Measurements from ENCODE around the gene LRP5. TPM values are rescaled to one million over a fixed set of nuclear protein-coding genes. Genes with fewer than 3 reads are reported as not detected.

The LRP5 gene
- total RNA-seq, 4 donors from 2014 or later: 45.8 to 75.5 (median 54.3) TPM

DNA sequence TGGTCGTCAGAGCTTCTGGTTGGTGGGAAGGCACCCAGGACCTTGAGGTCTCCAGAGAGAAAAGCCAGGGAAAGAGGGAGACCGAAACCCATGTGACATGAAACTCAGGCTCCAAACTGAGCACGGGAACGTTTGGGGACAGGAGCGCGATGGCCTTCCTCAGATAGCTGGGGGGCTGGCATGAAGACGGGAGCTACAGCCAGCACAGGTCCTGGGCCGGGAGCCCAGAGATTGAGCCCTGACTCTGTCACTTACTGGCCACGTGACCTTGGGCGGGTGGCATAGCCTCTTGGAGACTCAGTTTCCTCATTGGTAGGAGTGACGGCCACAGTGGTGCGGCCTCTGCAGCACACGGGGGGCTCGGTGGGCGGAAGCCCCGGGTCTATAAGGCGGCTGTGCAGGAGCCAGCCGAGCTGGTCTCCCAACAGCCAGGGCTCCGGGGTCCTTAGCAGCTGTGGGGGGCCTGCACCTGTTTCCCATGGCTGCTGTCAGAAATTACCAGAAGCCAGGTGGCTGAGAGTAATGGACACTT, 111.8 kb downstream of the LRP5 start:
- TF ChIP-seq, protein P1, sequence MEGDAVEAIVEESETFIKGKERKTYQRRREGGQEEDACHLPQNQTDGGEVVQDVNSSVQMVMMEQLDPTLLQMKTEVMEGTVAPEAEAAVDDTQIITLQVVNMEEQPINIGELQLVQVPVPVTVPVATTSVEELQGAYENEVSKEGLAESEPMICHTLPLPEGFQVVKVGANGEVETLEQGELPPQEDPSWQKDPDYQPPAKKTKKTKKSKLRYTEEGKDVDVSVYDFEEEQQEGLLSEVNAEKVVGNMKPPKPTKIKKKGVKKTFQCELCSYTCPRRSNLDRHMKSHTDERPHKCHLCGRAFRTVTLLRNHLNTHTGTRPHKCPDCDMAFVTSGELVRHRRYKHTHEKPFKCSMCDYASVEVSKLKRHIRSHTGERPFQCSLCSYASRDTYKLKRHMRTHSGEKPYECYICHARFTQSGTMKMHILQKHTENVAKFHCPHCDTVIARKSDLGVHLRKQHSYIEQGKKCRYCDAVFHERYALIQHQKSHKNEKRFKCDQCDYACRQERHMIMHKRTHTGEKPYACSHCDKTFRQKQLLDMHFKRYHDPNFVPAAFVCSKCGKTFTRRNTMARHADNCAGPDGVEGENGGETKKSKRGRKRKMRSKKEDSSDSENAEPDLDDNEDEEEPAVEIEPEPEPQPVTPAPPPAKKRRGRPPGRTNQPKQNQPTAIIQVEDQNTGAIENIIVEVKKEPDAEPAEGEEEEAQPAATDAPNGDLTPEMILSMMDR (IDR thresholded peaks at IDR 0.05): no peak
- no peak for TF ChIP-seq POLR2A (IDR thresholded peaks at IDR 0.05)
- Histone ChIP-seq H3K36me3 (peaks cover 32 to 42% of the 10 kb centered on the region in 2 donors), H3K4me3 (replicated peaks in 1 of 3) (no peak overlapping the region), H3K27ac (no peak overlapping the region), H3K4me1 (no peaks in the 10 kb centered on the region), H3K27me3 (no peaks in the 10 kb centered on the region), H3K9me3 (no peaks in the 10 kb centered on the region)
- DNase-seq: no peak
- intact Hi-C loops (cut with DNase I): no loop called here
- WGBS, 2 donors: 91 to 96% methylated on average over 12 to 17 of the region's 19 CpGs

DNA sequence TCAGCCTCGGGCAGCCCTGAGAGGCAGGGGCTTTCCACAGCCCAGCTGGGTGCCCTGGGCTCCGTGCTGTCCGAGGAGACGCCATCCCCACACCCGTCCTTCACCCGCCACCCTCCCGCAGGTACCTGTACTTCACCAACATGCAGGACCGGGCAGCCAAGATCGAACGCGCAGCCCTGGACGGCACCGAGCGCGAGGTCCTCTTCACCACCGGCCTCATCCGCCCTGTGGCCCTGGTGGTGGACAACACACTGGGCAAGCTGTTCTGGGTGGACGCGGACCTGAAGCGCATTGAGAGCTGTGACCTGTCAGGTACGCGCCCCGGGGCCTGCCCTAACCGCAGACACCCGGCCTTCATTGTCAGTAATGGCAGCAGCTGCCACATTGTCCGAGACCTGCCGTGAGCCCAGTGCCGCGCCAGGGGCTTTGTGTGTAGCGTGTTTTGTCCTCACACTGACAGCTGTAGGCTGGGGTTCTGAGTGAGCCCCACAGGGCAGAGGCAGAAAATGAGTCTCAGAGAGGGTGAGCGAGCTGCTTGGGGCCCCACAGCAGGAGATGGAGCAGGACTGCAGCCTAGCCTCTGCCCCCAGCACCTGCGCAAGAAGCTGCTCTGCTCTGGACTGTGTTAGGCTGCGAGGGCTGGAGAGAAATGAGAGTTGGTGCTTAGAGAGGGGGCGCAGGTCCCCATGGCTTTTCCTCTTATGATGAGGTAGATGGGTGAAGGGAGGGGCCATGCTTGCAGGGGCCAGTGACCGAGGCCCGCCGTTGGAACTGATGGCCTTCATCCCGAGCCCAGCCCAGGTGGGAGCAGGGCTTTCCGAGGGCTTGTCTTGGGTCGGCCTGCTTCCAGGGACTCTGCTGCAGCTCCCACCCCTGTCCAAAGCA, 112.8 kb downstream of the LRP5 start:
- Histone ChIP-seq H3K36me3 (peaks cover 42 to 48% of the 10 kb centered on the region in 2 donors), H3K4me3 (replicated peaks in 1 of 3) (no peak overlapping the region), H3K27ac (no peak overlapping the region), H3K27me3 (no peaks in the 10 kb centered on the region), H3K4me1 (no peaks in the 10 kb centered on the region), H3K9me3 (no peaks in the 10 kb centered on the region)
- no peak for TF ChIP-seq POLR2A (IDR thresholded peaks at IDR 0.05)
- TF ChIP-seq, protein P1 (IDR thresholded peaks at IDR 0.05): no peak
- DNase-seq: no peak
- 94 to 95% methylated on average over 27 to 37 of the region's 40 CpGs for WGBS, 2 donors
- intact Hi-C loops (cut with DNase I): no loop called here

DNA sequence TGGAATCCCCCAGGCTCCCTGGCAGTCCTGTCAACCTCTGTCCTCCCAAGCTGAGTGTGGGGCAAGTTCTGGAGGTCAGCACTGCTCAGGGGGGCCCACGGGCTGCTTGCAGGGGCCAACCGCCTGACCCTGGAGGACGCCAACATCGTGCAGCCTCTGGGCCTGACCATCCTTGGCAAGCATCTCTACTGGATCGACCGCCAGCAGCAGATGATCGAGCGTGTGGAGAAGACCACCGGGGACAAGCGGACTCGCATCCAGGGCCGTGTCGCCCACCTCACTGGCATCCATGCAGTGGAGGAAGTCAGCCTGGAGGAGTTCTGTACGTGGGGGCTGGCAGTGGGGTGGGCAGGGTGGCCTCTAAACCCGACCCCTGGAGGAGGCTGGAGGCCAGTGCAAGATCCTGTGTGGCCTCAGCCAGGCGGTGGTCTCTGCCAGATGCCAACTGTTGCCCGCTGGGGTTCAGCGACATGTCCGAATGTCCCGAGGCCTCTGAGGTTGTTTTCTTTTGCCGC, 113.5 kb downstream of the LRP5 start:
- TF ChIP-seq, protein P1 (IDR thresholded peaks at IDR 0.05): no peak
- TF ChIP-seq POLR2A (IDR thresholded peaks at IDR 0.05): no peak
- intact Hi-C loops (cut with DNase I): no loop called here
- no peaks in the 10 kb centered on the region for H3K9me3 ChIP-seq
- no peak for DNase-seq
- peaks cover 44 to 48% of the 10 kb centered on the region in 2 donors for H3K36me3 ChIP-seq
- no peaks in the 10 kb centered on the region for H3K4me1 ChIP-seq
- 91 to 96% methylated on average over 10 to 18 of the region's 21 CpGs for WGBS, 2 donors
- no peak overlapping the region for H3K27ac ChIP-seq
- H3K4me3 ChIP-seq (replicated peaks in 1 of 3): no peak overlapping the region
- no peaks in the 10 kb centered on the region for H3K27me3 ChIP-seq

DNA sequence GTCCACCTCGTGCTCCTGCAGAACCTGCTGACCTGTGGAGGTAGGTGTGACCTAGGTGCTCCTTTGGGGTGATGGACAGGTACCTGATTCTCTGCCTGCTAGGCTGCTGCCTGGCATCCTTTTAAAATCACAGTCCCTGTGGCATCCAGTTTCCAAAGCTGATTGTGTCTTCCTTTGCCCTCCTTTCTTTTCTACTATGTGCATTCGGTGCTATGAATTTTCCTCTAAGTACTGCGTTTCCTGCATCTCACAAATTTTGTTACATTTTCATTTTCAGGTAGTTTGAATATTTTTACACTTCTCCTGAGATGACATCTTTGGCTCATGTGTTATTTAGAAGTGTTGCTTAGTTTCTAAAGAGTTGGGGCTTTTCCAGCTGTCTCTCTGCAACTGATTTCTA, 117.3 kb downstream of the LRP5 start:
- peaks cover 38 to 51% of the 10 kb centered on the region in 2 donors for H3K36me3 ChIP-seq
- DNase-seq: no peak
- TF ChIP-seq, protein P1 (IDR thresholded peaks at IDR 0.05): no peak
- TF ChIP-seq POLR2A (IDR thresholded peaks at IDR 0.05): no peak
- WGBS, 2 donors: 95 to 98% methylated on average over 3 of the region's 3 CpGs
- H3K4me3 ChIP-seq (replicated peaks in 1 of 3): no peak overlapping the region
- H3K27me3 ChIP-seq: no peaks in the 10 kb centered on the region
- no peak overlapping the region for H3K27ac ChIP-seq
- intact Hi-C loops (cut with DNase I): no loop called here
- H3K9me3 ChIP-seq: no peaks in the 10 kb centered on the region
- no peaks in the 10 kb centered on the region for H3K4me1 ChIP-seq

DNA sequence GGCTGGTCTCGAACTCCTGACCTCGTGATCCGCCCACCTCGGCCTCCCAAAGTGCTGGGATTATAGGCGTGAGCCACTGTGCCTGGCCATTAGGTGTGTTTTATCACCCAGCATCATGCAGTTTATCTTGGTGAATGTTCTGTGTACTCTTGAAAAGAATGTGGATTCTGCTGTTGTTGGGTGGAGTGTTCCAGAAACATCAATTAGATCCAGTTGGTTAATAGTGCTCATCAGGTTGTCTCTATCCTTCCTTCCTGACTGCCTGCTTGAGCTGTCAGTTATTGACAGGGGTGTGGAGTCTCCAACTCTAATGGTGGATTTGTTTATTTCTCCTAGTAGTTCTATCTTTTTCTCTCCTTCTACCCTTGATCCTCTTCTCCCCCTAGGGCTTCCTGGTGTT, 118.0 kb downstream of the LRP5 start:
- TF ChIP-seq, protein P1 (IDR thresholded peaks at IDR 0.05): no peak
- TF ChIP-seq POLR2A (IDR thresholded peaks at IDR 0.05): no peak
- DNase-seq: no peak
- no peaks in the 10 kb centered on the region for H3K9me3 ChIP-seq
- H3K27ac ChIP-seq: peak overlapping the region in 1 of 3 donors; percentile 20
- 94 to 96% methylated on average over 5 of the region's 5 CpGs for WGBS, 2 donors
- no peak overlapping the region for H3K4me3 ChIP-seq (replicated peaks in 1 of 3)
- intact Hi-C loops (cut with DNase I): no loop called here
- H3K4me1 ChIP-seq: no peaks in the 10 kb centered on the region
- H3K36me3 ChIP-seq: peaks cover 31 to 44% of the 10 kb centered on the region in 2 donors
- no peaks in the 10 kb centered on the region for H3K27me3 ChIP-seq

All from thyroid gland (tissue), 4 donors.